ENCODE measurements around the gene KEL.

Gene KEL

DNA sequence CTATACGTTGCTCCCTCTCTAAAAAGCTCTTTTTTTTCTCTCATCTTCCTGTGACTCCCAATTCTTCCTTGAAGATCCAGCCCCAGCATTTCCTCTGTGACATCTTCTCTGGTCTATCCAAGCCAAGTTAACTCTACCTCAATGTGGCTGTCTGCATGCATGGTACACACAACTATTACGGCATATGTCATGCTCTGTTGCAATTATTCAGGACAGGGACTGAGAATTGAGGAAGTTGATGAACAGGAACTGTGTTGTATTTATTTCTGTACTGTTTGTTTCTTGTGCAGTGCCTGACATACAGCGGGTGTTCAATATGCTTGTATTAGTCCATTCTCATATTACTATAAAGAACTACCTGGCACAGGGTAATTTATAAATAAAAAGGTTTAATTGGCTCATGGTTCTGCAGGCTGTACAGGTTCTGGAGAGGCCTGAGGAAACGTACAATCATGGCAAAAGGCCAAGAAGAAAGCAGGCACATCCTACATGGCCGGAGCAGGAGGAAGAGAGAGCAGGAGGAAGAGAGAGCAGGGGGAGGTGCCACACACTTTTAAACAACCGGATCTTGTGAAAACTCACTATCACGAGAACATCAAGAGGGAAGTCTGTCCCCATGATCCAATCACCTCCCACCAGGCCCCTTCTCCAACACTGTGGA, 34.9 kb downstream of the KEL start:
- no peak for DNase-seq

DNA sequence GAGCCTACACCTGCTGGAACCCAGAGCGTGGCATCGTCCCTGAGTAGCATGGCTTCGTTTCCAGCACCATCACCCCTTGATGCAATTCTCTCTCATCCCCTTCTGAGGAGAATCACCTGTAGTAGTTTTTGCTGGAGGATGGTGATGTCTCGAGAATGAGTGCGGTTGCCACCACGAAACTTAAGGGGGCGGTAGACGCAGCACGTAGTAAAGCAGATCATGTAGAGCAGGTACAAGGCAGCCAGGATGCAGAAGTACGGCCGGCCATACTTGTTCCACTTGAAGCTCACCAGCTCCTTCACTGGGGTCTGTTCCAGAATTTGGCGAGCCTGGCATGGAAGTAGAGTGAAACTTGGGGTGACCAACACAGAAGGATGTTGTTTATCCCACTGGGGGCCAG, 36.8 kb downstream of the KEL start:
- DNase-seq, result no peak

DNA sequence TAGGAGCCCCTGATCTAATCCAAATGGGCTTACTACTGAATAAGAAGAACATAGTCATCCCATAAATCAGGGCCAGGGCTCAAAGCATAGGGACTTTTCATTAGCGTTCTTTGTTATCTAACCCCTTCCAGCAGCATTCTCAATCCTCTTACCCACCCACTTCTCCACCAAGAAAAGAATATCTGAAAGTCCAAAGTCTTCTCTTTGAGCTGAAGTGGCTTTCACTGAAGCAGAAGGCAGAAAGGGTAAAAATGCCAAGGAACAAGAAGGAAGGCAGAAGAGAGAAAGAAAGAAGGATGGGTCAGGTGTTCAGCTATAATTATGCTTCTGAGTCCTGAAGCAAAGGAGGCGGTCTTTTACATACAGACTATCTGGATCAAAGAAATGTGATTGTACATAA, 38.8 kb downstream of the KEL start:
- DNase-seq, result no peak

DNA sequence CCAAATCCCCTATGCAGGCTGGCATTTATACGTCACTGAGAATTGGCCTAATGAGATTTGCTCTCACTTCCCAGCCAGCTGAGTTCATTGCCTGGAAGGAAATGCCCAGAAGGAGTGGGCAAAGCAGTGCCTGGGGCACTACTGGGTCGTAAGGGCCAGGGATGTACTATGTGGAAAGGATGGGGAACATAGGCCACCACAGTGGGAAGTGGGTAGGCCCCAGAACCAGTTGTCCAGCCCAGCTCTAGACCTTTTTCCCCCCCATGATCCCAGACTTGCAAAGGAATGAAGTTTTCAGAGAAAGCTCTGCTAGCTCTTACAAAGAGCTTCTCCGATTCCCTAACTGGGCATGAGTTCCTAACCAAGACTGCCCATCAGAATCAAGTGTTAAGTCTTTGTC, 42.5 kb downstream of the KEL start:
- no peak for DNase-seq

DNA sequence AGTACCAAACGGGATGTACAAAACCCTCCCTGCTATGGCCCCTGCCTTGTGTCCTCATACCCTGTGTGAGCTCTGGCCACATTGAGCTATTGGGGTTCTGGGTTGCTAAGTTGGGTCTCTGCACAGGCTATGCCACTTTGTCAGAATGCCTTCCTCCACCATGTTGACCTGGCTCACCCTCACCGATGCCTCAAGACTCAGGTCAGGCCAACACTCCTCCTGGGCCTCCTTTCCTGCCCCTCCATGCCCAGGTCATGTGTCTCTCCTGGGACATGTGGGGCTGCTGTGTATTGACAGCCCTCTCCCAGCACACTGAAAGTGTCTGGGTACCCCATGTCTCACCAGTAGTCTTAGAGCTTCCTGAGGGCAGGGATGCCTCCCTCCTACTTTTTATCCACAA, 43.3 kb downstream of the KEL start:
- no peak for DNase-seq

DNA sequence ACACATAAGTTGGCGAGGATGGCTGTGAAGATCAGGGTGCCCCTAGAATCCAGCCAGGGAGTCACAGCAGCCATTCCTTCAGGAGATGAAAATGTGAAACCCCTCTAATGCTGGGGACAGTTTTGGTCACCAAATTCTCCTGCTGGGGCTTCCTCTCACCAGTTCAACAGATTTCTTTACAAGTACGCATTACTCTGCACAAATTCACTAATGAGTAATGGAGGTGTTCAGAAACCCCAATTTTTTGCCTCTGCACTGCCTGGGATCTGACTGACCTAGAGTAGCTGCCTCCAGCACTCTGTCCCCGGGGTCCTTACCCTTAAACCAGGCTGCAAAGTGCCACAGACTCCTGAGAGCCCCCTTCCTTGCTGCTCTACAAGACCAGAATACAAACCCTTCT, 44.7 kb downstream of the KEL start:
- DNase-seq, result no peak

DNA sequence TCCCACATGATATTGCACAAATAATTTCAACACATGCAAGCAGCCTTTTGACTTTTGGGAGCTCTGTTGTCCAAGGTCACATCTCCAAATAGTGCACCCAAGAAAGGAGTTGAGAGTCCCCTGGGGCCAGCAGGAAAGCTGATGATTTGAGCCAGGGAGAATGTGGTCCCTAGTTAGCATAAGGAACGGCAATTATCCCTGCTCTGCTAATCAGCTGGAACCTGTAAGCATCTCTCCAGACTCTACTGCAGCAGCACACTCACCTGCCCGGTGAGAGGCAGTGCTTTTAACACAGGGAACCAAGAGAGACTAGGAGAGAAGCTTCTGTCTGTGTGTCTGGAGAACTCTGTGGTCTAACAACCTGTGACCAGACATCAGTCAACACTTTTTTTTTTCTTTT, 45.7 kb downstream of the KEL start:
- no peak for DNase-seq

DNA sequence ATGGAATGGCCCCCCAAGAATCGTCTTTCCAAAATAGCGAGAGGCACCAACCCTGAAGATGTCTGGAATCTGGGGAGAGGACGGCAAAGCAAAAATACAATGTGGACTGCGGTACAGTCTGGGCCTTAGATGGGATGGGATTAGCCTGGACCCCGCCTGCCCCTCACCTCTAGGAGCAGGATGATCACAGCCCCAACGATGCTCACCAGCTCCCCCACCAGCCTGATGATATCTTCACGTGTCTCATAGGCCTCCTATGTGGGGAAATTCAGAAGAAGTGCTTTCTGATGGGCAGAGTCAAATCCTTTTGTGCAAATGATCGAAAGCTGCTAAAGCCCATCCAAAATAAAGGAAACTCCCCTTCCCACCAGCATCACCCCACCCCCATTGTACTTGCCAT, 46.8 kb downstream of the KEL start:
- DNase-seq, result no peak

DNA sequence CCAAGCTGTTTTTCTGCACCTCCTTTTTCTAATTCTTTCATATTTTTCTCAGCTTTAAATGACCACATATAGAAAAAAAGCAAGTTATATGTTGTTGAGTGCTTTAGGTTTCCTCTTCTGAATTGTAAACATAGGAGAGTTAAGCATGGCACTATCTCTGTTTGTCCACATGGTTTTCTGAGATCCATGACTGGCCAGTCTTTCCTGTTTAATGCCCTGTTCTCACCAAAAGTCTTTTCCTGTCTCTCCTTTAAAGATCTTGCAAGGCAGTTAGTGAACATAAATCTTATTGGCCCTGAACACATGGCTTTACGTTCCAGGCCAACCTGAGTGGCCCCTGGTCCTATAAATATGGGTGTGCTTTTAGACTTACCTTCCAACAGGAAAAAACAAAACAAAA, 48.0 kb downstream of the KEL start:
- DNase-seq, result no peak

DNA sequence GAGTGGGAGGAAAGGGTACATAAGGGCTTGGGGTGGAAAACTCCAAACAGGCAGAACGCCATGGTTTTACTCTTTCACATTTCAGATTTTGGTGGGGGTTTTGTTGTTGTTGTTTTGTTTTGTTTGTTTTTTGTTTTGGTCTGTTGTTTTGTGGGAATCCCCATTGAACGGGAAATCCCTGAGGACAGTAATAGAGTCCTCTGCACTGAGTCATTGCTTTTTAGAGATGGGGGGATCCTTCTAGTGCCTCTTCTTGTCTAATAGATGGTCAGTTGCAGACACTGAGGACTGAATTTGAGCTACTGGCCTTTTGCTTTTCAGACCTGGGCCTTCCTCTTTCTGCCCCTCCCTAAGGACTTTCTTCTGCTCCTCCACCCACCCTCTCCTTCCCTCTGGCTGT, 48.6 kb downstream of the KEL start:
- DNase-seq, result no peak

DNA sequence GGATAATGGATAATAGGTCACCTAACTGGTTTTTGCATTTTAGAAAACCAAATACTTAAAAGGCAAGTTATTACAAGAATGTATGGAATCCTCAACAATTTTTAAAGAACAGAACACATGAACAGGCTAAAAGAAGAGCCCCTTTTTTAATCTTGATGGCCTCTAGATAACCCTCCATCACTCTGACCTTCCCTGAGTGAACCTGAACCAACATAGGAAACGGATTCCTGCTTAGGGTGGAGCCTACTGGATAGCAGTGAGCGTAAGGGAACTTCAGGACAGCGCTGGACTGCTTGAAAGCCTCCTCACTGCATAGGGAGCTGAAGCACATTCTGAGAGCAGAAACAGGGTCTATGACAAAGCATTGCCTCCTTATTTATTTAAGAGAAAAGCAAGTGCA, 49.1 kb downstream of the KEL start:
- DNase-seq, result no peak

DNA sequence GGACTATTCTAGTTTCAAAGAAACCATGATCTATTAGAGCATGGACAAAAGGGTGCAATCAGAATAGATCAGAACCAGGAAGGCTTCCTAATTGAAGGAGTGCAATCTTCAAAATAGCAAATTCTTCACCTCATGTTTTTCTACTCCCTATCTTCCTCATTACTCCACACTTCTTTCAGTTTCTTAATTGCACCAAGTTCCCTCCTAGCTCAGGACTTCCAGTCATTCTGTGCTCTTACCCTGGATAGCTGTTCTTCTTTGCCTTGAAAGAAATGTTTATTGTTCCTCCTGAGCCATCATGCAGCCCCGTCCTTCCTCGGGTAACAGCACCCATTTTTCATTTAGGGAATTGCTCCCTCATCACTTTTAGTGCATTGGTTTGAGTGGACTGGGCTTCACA, 51.7 kb downstream of the KEL start:
- no peak for DNase-seq

DNA sequence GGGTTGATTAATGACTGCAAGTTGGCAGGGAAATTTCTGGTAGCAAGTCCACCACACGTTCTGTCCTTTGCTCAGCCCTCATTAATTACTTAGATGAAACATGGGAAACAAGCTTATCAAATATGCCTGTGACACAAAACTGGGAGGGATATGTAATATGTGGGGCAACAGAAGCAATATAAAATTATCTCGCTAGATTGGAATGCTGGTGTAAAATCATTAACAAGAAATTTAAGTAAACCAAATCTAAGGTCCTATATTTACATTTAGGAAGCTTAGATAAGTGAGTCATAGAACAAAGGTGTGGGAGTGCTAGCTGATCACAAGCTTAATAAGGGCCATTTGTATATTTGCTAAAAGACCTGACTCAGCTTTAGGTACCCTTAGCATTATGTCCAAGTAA, 52.1 kb downstream of the KEL start:
- DNase-seq, result no peak

DNA sequence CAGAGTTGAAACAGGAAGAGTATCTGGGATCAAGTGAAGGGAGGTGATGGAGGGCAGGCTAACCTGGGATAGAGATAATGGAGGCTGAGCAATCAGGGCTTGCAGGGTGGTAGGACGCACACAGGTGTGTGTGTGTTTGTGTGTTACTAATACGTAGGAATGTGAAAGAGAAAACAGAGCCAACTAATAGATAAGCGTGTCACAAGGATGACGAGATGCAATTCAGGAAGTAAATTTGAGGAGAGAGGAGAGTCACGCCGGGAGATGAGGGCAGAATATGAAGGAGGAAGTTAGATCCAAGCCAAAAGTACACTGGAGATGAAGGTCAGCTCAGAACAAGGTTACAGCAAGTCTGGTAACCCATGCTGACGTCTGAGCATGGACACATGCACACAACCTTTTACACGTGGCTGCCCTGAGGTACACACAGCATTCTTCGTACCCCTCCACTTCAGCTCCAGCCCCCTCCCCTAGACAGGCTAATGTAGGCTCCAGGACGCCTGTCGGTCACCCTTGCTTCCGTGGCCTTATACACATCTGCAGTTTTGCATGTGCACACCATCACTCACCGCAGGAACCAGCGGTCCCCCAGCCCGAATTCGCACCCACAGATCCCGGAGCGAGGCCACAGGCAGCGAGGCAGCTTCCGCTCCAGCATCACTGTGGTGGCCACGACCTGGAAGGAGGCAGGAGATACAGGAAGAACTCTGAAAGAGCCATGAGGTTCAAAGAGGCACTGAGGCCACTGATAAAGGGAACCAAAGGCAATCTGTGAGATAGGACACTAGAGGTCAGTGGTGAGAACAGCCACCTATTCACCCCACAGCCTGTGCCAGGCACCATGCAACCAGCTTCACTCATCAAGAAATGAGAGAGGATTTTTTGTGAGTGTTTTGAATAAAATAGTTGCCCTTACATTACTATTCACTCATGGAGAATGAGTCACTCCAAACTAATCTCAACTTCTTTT, 53.0 kb downstream of the KEL start:
- DNase-seq, result no peak

DNA sequence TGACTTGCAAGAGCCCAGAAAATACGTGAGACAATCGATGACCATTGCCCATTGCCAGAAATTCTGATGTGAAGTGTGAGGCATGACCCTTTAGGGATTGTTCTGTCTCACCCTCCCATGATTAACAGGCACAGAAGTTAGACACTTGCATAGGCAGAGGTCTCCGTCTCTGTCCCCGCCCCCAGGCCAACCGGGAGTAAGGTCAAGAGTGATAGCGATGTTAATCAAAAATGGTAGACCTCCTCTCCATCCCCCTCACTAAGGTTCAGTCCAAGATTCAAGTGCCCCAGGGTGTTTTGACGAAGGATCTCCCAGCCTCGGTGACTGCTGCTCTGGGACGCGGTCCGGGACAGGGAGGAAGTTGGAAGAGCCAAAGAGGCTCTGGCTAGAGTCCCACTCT, 53.9 kb downstream of the KEL start:
- no peak for DNase-seq

DNA sequence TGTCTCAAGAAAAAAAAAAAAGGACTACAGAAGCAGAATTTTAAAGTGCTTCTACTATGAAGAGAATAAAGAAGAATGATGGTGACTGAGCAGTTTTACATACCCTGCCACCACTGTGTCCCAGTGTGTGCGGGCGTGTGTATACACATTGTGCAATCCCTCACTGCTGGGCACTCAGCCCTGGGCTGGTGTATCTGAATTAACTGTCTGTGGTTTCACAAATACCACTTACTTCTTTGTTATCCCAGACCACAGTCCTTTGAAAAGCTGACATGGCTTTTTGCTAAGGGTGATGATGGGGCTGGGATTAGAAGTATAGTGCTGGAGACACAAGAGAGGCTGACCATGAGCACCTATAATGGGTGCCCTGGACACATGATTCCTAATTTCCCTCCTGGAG, 55.5 kb downstream of the KEL start:
- DNase-seq, result no peak

DNA sequence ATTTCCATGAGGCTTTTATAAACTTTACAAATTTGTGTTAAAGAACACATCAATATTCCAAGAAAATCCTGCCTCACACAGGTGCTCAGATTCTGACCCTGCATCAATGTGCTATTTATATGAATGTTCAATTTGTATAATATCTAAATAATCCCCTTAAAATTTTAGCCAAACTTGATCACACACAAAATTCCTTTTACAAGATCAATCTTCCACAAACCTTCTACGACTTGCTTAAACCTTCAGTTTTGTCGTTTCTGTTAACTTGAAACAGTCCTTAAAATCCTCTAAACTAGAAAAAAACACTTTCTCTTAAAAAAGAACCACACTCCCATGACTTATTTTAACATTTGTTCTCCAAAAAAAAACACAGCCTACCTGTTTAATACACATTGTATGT, 56.4 kb downstream of the KEL start:
- no peak for DNase-seq

DNA sequence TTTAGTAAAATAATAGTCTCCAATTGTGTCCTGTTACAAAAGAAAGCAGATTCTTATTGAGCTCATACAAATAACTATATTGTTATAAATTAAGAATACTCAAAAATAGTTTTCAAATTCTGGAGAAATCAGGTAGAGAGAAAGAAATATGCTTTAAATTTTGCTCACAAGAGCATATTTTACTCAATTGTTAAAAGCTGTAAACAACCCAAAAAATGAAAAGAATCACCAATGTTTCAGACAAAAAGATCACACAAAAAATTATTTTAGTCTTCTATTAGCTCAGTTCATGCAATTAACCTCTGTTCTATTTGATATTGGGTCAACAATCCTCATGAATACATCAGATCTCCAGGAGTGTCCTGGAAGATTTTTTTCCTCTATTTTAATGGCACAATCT, 58.0 kb downstream of the KEL start:
- no peak for DNase-seq

DNA sequence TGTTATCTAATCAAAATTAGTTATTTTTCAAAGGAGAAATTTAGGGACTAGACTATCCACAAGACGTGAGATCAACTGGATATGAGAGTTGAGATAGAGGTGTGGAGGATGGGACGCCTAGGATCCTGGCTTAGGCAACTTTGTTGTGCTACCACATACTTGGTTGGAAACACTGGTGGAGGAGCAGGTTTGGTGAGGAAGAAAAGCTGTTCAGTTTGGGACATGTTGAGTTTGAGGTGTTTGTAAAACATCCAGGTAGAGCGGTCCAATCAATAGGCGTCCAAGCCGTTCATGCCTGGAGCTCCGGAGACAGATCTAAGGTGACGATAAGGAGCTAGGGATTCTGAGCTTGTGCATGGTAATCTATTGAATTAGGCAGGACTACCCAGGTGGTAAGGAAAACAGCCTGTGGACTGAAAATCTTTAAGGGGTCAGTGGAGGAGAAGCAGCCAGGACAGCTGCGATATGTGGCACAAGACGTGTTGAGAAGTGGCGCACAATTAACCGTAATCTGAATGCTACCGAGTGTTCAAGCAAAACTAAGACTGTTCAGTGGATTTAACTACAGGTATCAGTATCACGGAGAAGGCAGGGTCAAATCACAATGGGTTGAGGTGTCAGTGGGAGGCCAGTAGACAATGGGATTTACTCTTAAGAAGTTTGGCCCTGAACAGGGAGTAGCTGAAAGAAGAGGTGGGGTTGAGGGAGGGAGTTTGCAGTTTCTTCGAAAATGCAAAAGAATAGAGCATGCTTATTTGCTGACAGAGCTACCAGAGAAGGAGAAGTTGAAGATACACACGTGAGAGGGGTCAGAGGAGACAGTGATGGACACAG, 60.5 kb downstream of the KEL start:
- DNase-seq, result no peak

DNA sequence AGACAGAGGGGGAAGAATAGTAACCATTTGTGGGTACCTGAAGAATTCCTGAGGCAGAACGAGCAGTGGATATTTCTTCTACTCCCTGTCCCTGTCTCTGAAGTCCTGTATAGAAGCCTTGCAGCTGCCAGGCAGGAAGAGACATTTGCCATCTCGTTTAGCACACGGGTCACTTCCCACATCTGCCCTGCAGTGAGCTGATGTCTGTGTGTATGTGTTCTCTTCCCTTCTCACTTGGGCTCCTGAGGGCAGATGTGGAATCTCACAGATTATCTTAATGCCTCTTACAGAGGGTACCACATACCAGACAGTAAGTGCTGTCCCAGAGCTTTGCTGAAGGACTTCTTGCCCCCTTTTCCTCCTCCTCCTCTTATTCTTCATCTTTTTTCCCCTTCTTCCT, 62.5 kb downstream of the KEL start:
- DNase-seq, result no peak

DNA sequence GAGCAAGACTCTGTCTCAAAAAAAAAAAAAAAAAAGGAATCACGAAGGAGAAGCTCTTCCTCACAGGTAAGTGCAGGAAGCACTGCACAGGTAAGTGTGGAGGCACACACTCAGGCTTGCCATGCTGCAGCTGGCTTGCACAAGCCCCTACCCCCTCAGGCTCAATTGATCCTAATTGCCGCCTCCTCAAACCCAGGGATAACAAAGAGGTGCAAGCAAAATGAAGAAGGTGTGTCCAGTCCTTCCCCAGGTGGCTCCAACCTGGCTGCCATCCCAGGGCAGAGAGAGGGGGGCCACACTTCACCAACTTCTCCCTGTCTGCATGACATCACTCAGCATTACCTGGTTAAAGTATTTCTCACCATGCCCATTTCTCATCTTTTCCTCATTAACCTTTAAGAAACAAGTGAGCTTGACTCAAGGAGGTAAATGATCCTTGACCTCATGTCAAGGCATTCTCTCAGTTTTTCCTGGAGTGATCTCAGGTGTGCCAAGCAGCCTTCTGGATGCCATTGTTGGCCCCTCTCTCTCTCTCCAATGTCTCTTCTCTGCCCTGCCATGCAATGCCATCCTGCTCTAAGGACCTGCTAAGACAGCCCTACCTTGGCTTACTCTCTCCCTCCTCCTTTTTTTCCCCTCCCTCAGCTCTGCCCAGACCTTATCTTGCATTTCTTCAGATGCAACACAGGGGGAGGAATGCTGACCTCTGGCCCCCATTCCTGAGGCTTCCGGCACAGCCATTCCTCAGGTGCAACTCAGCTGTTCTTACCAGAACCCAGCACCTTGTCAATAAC, 63.6 kb downstream of the KEL start:
- DNase-seq, result no peak

DNA sequence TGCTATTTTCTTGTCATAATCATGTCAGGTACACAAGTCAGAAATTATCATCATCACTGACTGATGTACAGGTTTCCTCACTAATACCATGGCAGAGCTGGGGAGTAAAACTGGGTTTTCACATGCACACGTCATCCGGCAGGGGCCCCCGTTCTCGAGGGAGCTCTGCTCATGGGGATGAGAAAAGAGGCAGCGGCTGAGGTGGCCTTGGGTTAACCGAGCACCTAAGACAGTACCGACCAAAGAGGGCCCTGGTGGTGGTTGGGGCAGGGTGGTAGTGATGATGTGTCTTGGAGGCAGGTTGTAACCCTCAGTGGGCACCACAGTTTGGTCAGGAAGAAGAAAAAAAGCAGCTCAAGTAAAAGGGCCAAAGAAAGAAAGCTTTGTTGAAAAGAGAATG, 64.5 kb downstream of the KEL start:
- DNase-seq, result no peak
